ENCODE results near the gene COL4A1. TPM values are rescaled to one million over a fixed set of nuclear protein-coding genes. Genes with fewer than 3 reads are reported as not detected.

Gene COL4A1
- total and polyA plus RNA-seq, 11 donors = 52.6 to 428 (median 184) TPM

- ATAC-seq = peak in 3 of 4 donors; percentile 63 to 65 (median 63)
- peak overlapping the region in 4 of 12 donors; percentile 2 to 20 (median 14) for H3K4me3 ChIP-seq
Observed at GRCh38 chr13:110221406-110222117, 85.4 kb downstream of the COL4A1 start.

GRCh38 chr13:110220471-110220870 is 86.5 kb downstream of the COL4A1 start:
- no peak for TF ChIP-seq POLR2A (IDR thresholded peaks at IDR 0.05)
- H3K4me1 ChIP-seq = peaks cover 5 to 87% (median 69%) of the 10 kb centered on the region in 12 donors
- H3K9me3 ChIP-seq = no peaks in the 10 kb centered on the region
- no peak for ATAC-seq
- no peaks in the 10 kb centered on the region for H3K27me3 ChIP-seq
- no peak for DNase-seq
- 58 to 70% (median 61%) methylated on average over 7 of the region's 7 CpGs for WGBS, 4 donors
- peaks cover 0 to 2% (median 0%) of the 10 kb centered on the region in 9 donors for H3K36me3 ChIP-seq
- intact Hi-C loops (cut with DNase I) = loop anchor here in 8 of 10 donors (5.0 to 10.0 kb wide), 6 partner anchors 192 to 334 kb away; no protein-coding TSS in a partner anchor
- H3K4me3 ChIP-seq = no peak overlapping the region
- peak overlapping the region in 9 of 12 donors; percentile 3 to 91 (median 77) for H3K27ac ChIP-seq

More at GRCh38 chr13:110221406-110222117, 85.4 kb downstream of the COL4A1 start:
- peaks cover 0 to 87% (median 69%) of the 10 kb centered on the region in 12 donors for H3K4me1 ChIP-seq
- H3K27me3 ChIP-seq = no peaks in the 10 kb centered on the region
- 30 to 45% (median 32%) methylated on average over 14 to 18 of the region's 18 CpGs for WGBS, 4 donors
- intact Hi-C loops (cut with DNase I) = loop anchor here in 9 of 10 donors (2.0 to 10.0 kb wide), 7 partner anchors 191 to 333 kb away; no protein-coding TSS in a partner anchor
- H3K27ac ChIP-seq = peak overlapping the region; percentile 63 to 91 (median 80)
- TF ChIP-seq POLR2A (IDR thresholded peaks at IDR 0.05) (no peak), CTCF (IDR thresholded peaks at IDR 0.05) (no peak)
- no peaks in the 10 kb centered on the region for H3K9me3 ChIP-seq
- peaks cover 0 to 2% (median 0%) of the 10 kb centered on the region in 9 donors for H3K36me3 ChIP-seq
- no peak for DNase-seq

- no peaks in the 10 kb centered on the region for H3K27me3 ChIP-seq
- peaks cover 6 to 86% (median 71%) of the 10 kb centered on the region in 12 donors for H3K4me1 ChIP-seq
- TF ChIP-seq CTCF (IDR thresholded peaks at IDR 0.05) (no peak), POLR2A (IDR thresholded peaks at IDR 0.05) (no peak)
- no peak overlapping the region for H3K4me3 ChIP-seq
- 30 to 47% (median 35%) methylated on average over 17 to 21 of the region's 21 CpGs for WGBS, 4 donors
- intact Hi-C loops (cut with DNase I) = loop anchor here in 1 of 10 donors (10.0 kb wide), 1 partner anchor 336 kb away; no protein-coding TSS in a partner anchor
- peak overlapping the region in 10 of 12 donors; percentile 11 to 78 (median 44) for H3K27ac ChIP-seq
- H3K9me3 ChIP-seq = no peaks in the 10 kb centered on the region
- ATAC-seq (peak in 3 of 4 donors; percentile 12 to 43 (median 12)), DNase-seq (peak in 1 of 5 donors; percentile 64)
- H3K36me3 ChIP-seq = peaks cover 0 to 9% (median 2%) of the 10 kb centered on the region in 9 donors
Observed at GRCh38 chr13:110218581-110219201, 88.3 kb downstream of the COL4A1 start.

- TF ChIP-seq POLR2A (IDR thresholded peaks at IDR 0.05) = no peak
- no peak for TF ChIP-seq CTCF (IDR thresholded peaks at IDR 0.05)
- Histone ChIP-seq H3K4me1 (peaks cover 6 to 80% (median 66%) of the 10 kb centered on the region in 12 donors), H3K27me3 (no peaks in the 10 kb centered on the region), H3K36me3 (peaks cover 0 to 18% (median 11%) of the 10 kb centered on the region in 9 donors), H3K27ac (peak overlapping the region in 7 of 12 donors; percentile 33 to 81 (median 71)), H3K9me3 (no peaks in the 10 kb centered on the region), H3K4me3 (no peak overlapping the region)
- intact Hi-C loops (cut with DNase I) = loop anchor here in 1 of 10 donors (10.0 kb wide), 1 partner anchor 337 kb away; no protein-coding TSS in a partner anchor
- DNase-seq = no peak
- WGBS, 4 donors = 81 to 92% (median 86%) methylated on average over 2 of the region's 2 CpGs
- no peak for ATAC-seq
Observed at GRCh38 chr13:110217811-110218210, 89.1 kb downstream of the COL4A1 start.

Measured in heart left ventricle (tissue), 16 donors.